ENCODE data around the gene ESYT2.
"Not testable (repeated sequence)": the region's sequence is repeated elsewhere in the genome, so short reads cannot be mapped to it uniquely, and the experiment has no call there.

ESYT2 gene

GRCh38 chr7:158846304-158846703, 17.0 kb upstream of the ESYT2 start:
- no peak for DNase-seq (ENCODE audit: low spot score)
- TF ChIP-seq CTCF (IDR thresholded peaks at IDR 0.05; ENCODE audit: poor library complexity, severe bottlenecking) = no peak
- Histone ChIP-seq H3K27me3 (ENCODE audit: insufficient read depth, poor library complexity, severe bottlenecking) (no peaks in the 10 kb centered on the region), H3K4me1 (ENCODE audit: insufficient read depth, poor library complexity, severe bottlenecking) (no peaks in the 10 kb centered on the region), H3K36me3 (ENCODE audit: low read depth) (no peaks in the 10 kb centered on the region), H3K4me3 (ENCODE audit: severe bottlenecking) (no peak overlapping the region), H3K27ac (ENCODE audit: poor library complexity, severe bottlenecking) (no peak overlapping the region), H3K9me3 (ENCODE audit: severe bottlenecking) (peaks cover 6% of the 10 kb centered on the region)
- no peak for ATAC-seq (ENCODE audit: low read depth)

- Histone ChIP-seq H3K27ac (ENCODE audit: poor library complexity, severe bottlenecking) (no peak overlapping the region), H3K4me1 (ENCODE audit: insufficient read depth, poor library complexity, severe bottlenecking) (no peaks in the 10 kb centered on the region), H3K9me3 (ENCODE audit: severe bottlenecking) (peaks cover 6% of the 10 kb centered on the region), H3K4me3 (ENCODE audit: severe bottlenecking) (no peak overlapping the region), H3K36me3 (ENCODE audit: low read depth) (no peaks in the 10 kb centered on the region), H3K27me3 (ENCODE audit: insufficient read depth, poor library complexity, severe bottlenecking) (no peaks in the 10 kb centered on the region)
- TF ChIP-seq CTCF (IDR thresholded peaks at IDR 0.05; ENCODE audit: poor library complexity, severe bottlenecking) = no peak
- ATAC-seq (ENCODE audit: low read depth) = no peak
- no peak for DNase-seq (ENCODE audit: low spot score)
Observed at GRCh38 chr7:158843771-158844170, 14.5 kb upstream of the ESYT2 start.

GRCh38 chr7:158842486-158842885, 13.2 kb upstream of the ESYT2 start:
- DNase-seq (ENCODE audit: low spot score) = no peak
- TF ChIP-seq CTCF (IDR thresholded peaks at IDR 0.05; ENCODE audit: poor library complexity, severe bottlenecking) = no peak
- no peaks in the 10 kb centered on the region for H3K27me3 ChIP-seq (ENCODE audit: insufficient read depth, poor library complexity, severe bottlenecking)
- no peaks in the 10 kb centered on the region for H3K36me3 ChIP-seq (ENCODE audit: low read depth)
- no peak overlapping the region for H3K4me3 ChIP-seq (ENCODE audit: severe bottlenecking)
- no peak overlapping the region for H3K27ac ChIP-seq (ENCODE audit: poor library complexity, severe bottlenecking)
- H3K4me1 ChIP-seq (ENCODE audit: insufficient read depth, poor library complexity, severe bottlenecking) = no peaks in the 10 kb centered on the region
- ATAC-seq (ENCODE audit: low read depth) = no peak
- H3K9me3 ChIP-seq (ENCODE audit: severe bottlenecking) = peaks cover 6% of the 10 kb centered on the region

- ATAC-seq (ENCODE audit: low read depth) = no peak
- no peaks in the 10 kb centered on the region for H3K27me3 ChIP-seq (ENCODE audit: insufficient read depth, poor library complexity, severe bottlenecking)
- DNase-seq (ENCODE audit: low spot score) = no peak
- H3K9me3 ChIP-seq (ENCODE audit: severe bottlenecking) = peaks cover 2% of the 10 kb centered on the region
- H3K4me3 ChIP-seq (ENCODE audit: severe bottlenecking) = no peak overlapping the region
- TF ChIP-seq CTCF (IDR thresholded peaks at IDR 0.05; ENCODE audit: poor library complexity, severe bottlenecking) = no peak
- no peaks in the 10 kb centered on the region for H3K36me3 ChIP-seq (ENCODE audit: low read depth)
- no peaks in the 10 kb centered on the region for H3K4me1 ChIP-seq (ENCODE audit: insufficient read depth, poor library complexity, severe bottlenecking)
- no peak overlapping the region for H3K27ac ChIP-seq (ENCODE audit: poor library complexity, severe bottlenecking)
Observed at GRCh38 chr7:158840604-158841003, 11.3 kb upstream of the ESYT2 start.

GRCh38 chr7:158839177-158839576, 9.9 kb upstream of the ESYT2 start:
- not testable (repeated sequence) for H3K36me3 ChIP-seq (ENCODE audit: low read depth); H3K9me3 ChIP-seq (ENCODE audit: severe bottlenecking); H3K27ac ChIP-seq (ENCODE audit: poor library complexity, severe bottlenecking); H3K27me3 ChIP-seq (ENCODE audit: insufficient read depth, poor library complexity, severe bottlenecking); H3K4me1 ChIP-seq (ENCODE audit: insufficient read depth, poor library complexity, severe bottlenecking); H3K4me3 ChIP-seq (ENCODE audit: severe bottlenecking); DNase-seq (ENCODE audit: low spot score); ATAC-seq (ENCODE audit: low read depth)

Data from RWPE2 (cell line).